Measurements from ENCODE around the gene AQR. TPM values are rescaled to one million over a fixed set of nuclear protein-coding genes. Genes with fewer than 3 reads are reported as not detected.
"Not testable (repeated sequence)": the region's sequence is repeated elsewhere in the genome, so short reads cannot be mapped to it uniquely, and the experiment has no call there.

AQR gene
- total and polyA plus RNA-seq, 2 donors = 9.9 to 52.3 TPM

DNA sequence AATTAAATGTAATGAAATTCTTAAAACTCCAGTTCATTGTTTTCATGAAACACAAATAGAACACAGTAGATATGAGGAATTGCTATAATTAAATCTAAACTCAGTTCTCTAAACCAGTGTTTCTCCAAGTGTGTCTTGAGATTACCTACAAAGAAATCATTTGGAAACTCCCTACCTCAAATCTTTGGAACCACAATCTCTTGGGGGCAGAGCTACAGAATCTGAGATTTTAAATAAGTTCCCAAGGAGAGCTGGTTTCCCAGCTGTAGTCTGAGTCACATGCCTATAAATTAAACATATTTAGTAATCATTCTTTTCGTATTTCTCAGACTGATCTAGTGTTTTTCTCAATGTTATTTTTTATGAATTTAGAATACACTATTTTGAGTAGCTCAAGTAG is 157.2 kb downstream of the AQR start:
- Histone ChIP-seq H3K4me3 (ENCODE audit: low read depth, low read length) (no peak overlapping the region), H3K4me1 (ENCODE audit: insufficient read depth) (no peaks in the 10 kb centered on the region), H3K27ac (ENCODE audit: low read depth) (no peak overlapping the region), H3K36me3 (ENCODE audit: insufficient read depth) (no peaks in the 10 kb centered on the region)
- no peak for DNase-seq (ENCODE audit: extremely low spot score)
- 52% methylated on average over 1 of the region's 1 CpG for whole genome bisulfite sequencing

GRCh38 chr15:34810443-34811129 is 159.0 kb downstream of the AQR start:
- no peak overlapping the region for H3K27ac ChIP-seq (ENCODE audit: low read depth)
- no peak overlapping the region for H3K4me3 ChIP-seq (ENCODE audit: low read depth, low read length)
- H3K36me3 ChIP-seq (ENCODE audit: insufficient read depth) = no peaks in the 10 kb centered on the region
- DNase-seq (ENCODE audit: extremely low spot score) = no peak
- no peaks in the 10 kb centered on the region for H3K4me1 ChIP-seq (ENCODE audit: insufficient read depth)
- WGBS = 80% methylated on average over 5 of the region's 5 CpGs

GRCh38 chr15:34809186-34809585 is 160.4 kb downstream of the AQR start:
- no peak overlapping the region for H3K4me3 ChIP-seq (ENCODE audit: low read depth, low read length)
- H3K36me3 ChIP-seq (ENCODE audit: insufficient read depth) = no peaks in the 10 kb centered on the region
- WGBS = 77% methylated on average over 3 of the region's 3 CpGs
- H3K27ac ChIP-seq (ENCODE audit: low read depth) = no peak overlapping the region
- H3K4me1 ChIP-seq (ENCODE audit: insufficient read depth) = no peaks in the 10 kb centered on the region
- DNase-seq (ENCODE audit: extremely low spot score) = no peak

DNA sequence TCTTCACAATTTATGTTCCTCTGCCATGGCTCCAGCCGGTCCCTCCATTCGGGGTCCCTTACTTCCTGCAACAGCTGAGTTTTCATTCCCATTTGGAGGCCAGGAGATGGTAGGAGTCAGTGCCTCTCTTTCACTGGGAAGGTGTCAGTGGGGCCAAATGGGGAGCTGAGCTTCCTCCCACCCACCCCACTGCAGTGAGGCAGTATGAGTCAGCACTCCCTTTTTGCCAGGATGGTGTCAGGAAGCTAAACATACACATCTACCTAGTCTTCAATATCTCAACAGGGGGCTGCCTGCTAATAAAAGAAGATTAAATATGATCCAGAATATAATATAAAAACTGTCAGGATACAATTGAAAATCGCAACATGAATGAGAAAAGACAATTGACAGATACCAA is 161.5 kb downstream of the AQR start:
- WGBS = 92% methylated on average over 3 of the region's 3 CpGs
- H3K27ac ChIP-seq (ENCODE audit: low read depth) = no peak overlapping the region
- no peak for DNase-seq (ENCODE audit: extremely low spot score)

GRCh38 chr15:34807241-34807640 is 162.3 kb downstream of the AQR start:
- not testable (repeated sequence) for H3K27ac ChIP-seq (ENCODE audit: low read depth); DNase-seq (ENCODE audit: extremely low spot score); H3K36me3 ChIP-seq (ENCODE audit: insufficient read depth); H3K4me1 ChIP-seq (ENCODE audit: insufficient read depth); H3K4me3 ChIP-seq (ENCODE audit: low read depth, low read length)
- WGBS = 89% methylated on average over 8 of the region's 8 CpGs

More for the DNA sequence above, 161.5 kb downstream of the AQR start:
- Histone ChIP-seq H3K36me3 (ENCODE audit: insufficient read depth) (no peaks in the 10 kb centered on the region), H3K4me1 (ENCODE audit: insufficient read depth) (no peaks in the 10 kb centered on the region), H3K4me3 (ENCODE audit: low read depth, low read length) (no peak overlapping the region)

DNA sequence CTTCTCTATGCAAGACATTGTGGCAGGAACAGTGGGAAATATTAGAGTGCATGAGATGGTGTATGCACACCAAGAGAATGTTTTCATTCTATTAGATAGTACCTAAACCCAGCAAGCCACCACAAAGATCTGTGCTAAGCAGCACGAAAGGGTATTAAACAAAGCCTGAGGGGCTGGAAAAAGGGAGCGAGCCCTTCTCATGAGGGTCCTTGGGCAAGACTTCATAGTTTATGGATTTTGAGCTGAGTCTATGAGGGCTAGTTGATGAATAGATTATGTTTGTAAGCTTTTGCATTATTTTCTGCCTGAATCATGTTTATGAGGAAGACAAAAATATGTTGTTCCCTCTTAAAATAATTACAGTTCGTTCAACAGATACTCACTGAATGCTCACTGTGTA is 164.8 kb downstream of the AQR start:
- H3K36me3 ChIP-seq (ENCODE audit: insufficient read depth) = no peaks in the 10 kb centered on the region
- H3K4me1 ChIP-seq (ENCODE audit: insufficient read depth) = no peaks in the 10 kb centered on the region
- WGBS = 61% methylated on average over 3 of the region's 3 CpGs
- no peak overlapping the region for H3K27ac ChIP-seq (ENCODE audit: low read depth)
- no peak for DNase-seq (ENCODE audit: extremely low spot score)
- no peak overlapping the region for H3K4me3 ChIP-seq (ENCODE audit: low read depth, low read length)

GRCh38 chr15:34804113-34804512 is 165.4 kb downstream of the AQR start:
- H3K36me3 ChIP-seq (ENCODE audit: insufficient read depth) = no peaks in the 10 kb centered on the region
- 59% methylated on average over 2 of the region's 2 CpGs for WGBS
- no peak overlapping the region for H3K4me3 ChIP-seq (ENCODE audit: low read depth, low read length)
- no peak overlapping the region for H3K27ac ChIP-seq (ENCODE audit: low read depth)
- no peaks in the 10 kb centered on the region for H3K4me1 ChIP-seq (ENCODE audit: insufficient read depth)
- no peak for DNase-seq (ENCODE audit: extremely low spot score)

DNA sequence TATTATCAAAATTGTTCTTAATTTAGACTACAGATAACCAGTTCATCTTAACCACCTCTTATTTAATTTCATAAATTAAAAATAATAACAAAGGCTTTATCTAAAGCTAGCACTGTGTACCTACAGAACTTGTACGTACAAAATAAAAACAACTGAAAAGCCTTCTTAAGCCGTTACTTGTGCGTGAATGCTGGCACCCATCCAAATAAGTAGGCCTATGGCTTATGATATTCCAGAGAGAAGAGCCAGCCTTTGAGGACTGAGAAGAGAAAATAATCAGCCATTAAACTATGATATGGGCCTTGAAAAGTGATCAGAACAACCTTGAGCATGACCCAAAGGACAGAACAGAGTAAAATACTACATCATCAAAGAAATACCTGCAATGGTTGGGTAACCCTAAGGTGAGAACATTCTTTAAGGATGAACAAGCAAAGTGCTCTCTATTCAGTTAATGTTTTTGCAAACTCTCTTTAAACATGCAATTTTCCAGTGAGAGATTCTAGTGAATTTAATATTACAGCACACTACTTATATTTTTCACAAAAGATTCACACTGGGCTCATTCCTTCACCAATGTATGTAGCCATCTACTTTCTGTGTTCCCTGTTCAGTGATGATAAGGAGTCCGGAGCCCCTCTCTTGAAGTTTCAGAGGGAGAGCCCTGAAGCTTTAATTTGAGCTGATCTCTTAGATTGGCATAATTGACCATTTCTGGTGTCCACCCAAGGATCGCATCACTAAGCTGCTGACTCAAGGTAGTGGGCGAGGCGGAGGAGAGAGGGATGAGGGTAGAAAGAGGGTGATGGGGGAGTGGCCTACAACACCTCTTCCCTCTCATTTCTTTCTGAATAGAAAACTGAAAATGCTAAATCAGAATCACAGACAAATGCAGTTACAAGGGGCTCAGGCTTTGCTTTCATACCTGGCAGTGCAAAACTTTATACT is 166.5 kb downstream of the AQR start:
- Histone ChIP-seq H3K27ac (ENCODE audit: low read depth) (no peak overlapping the region), H3K4me1 (ENCODE audit: insufficient read depth) (no peaks in the 10 kb centered on the region), H3K36me3 (ENCODE audit: insufficient read depth) (no peaks in the 10 kb centered on the region), H3K4me3 (ENCODE audit: low read depth, low read length) (no peak overlapping the region)
- WGBS = 74% methylated on average over 7 of the region's 7 CpGs
- no peak for DNase-seq (ENCODE audit: extremely low spot score)

- no peak for DNase-seq (ENCODE audit: extremely low spot score)
- Histone ChIP-seq H3K4me1 (ENCODE audit: insufficient read depth) (no peaks in the 10 kb centered on the region), H3K27ac (ENCODE audit: low read depth) (no peak overlapping the region), H3K36me3 (ENCODE audit: insufficient read depth) (no peaks in the 10 kb centered on the region), H3K4me3 (ENCODE audit: low read depth, low read length) (no peak overlapping the region)
- 86% methylated on average over 1 of the region's 1 CpG for WGBS
These were observed 167.2 kb downstream of the AQR start for GRCh38 chr15:34802371-34802770.

Other genes starting within 250 kb of the AQR start
- gene GJD2, start 214.7 kb downstream of the AQR start, total RNA-seq = 0.16 TPM
- gene GJD2, start 214.7 kb downstream of the AQR start, polyA plus RNA-seq = not detected
- 187 TPM for gene ACTC1, start 174.2 kb downstream of the AQR start, total RNA-seq
- gene ACTC1, start 174.2 kb downstream of the AQR start, polyA plus RNA-seq = 1,546 TPM
- gene ZNF770, start 18.5 kb upstream of the AQR start, total RNA-seq = 68.4 TPM
- 17.3 TPM for gene ZNF770, start 18.5 kb upstream of the AQR start, polyA plus RNA-seq
- gene NANOGP8, start 115.6 kb upstream of the AQR start, total RNA-seq = 0.53 TPM
- not detected for gene NANOGP8, start 115.6 kb upstream of the AQR start, polyA plus RNA-seq

Data from urinary bladder (tissue), 4 donors.